Gastroesophageal sphincter (tissue), 4 donors: ENCODE results near the gene PCIF1. TPM values are rescaled to one million over a fixed set of nuclear protein-coding genes. Genes with fewer than 3 reads are reported as not detected.
"Not testable (repeated sequence)": the region's sequence is repeated elsewhere in the genome, so short reads cannot be mapped to it uniquely, and the experiment has no call there.

ENCODE experiments used
- ATAC-seq: fragments of 150-250 bp; one replicate; pipeline ENCODE4 v1.9.1; 2016; ENCODE audit warnings: mild to moderate bottlenecking, moderate library complexity
- H3K27ac ChIP-seq, 4 donors: fragments of 200-600 bp; sonication (generic) in 3 of 4; 1 replicate in 3 of 4; 2 replicates in 1 of 4; pipeline ENCODE4 v1.5.1; 2016 to 2019
- H3K27me3 ChIP-seq: fragments of 200-600 bp; sonication (generic); one replicate; pipeline ENCODE4 v1.5.1; 2019
- H3K36me3 ChIP-seq, 2 donors: fragments of 200-600 bp; sonication (generic); one replicate each; pipeline ENCODE4 v1.5.1; 2019; ENCODE audit warnings: control low read depth in 1 of 2
- H3K4me1 ChIP-seq, 3 donors: fragments of 200-600 bp; sonication (generic); 1 replicate in 2 of 3; 2 replicates in 1 of 3; pipeline ENCODE4 v1.5.1; 2016 to 2019; ENCODE audit warnings: control low read depth in 2 of 3
- H3K4me3 ChIP-seq, 2 donors: fragments of 200-600 bp; sonication (generic); one replicate each; pipeline ENCODE4 v1.5.1; 2019; ENCODE audit warnings: mild to moderate bottlenecking in 1 of 2, moderate library complexity in 1 of 2
- H3K9me3 ChIP-seq, 3 donors: fragments of 200-600 bp; sonication (generic); one replicate each; pipeline ENCODE4 v1.5.1; 2017 to 2019; ENCODE audit warnings: control low read depth in 2 of 3
- EP300 ChIP-seq: sonication (generic); formaldehyde crosslinking; IDR thresholded peaks from one replicate; pipeline ENCODE4 v1.6.1; 2017; ENCODE audit warnings: antibody characterized with exemption, mild to moderate bottlenecking
- POLR2A ChIP-seq, 2 donors: fragments of 450-650 bp; IDR thresholded peaks; one replicate each; pipeline ENCODE4 v1.6.1; 2017; ENCODE audit warnings: antibody characterized with exemption in 2 of 2, mild to moderate bottlenecking in 2 of 2, moderate library complexity in 1 of 2
- POLR2AphosphoS5 ChIP-seq: sonication (generic); formaldehyde crosslinking; IDR thresholded peaks from one replicate; pipeline ENCODE4 v1.6.1; 2017; ENCODE audit warnings: antibody characterized with exemption
- WGBS, 2 donors: methylation state at CpG; one replicate each; pipeline ENCODE4 v1.1.5; 2018; ENCODE audit warnings: low coverage in 1 of 2; 5-methylcytosine and 5-hydroxymethylcytosine counted together
- total RNA-seq, 4 donors: library from RNA; depleted of rRNA; stranded (reverse); fragments of >200 nt; gene quantifications; one replicate each; pipeline ENCODE4 v1.1.0, GENCODE V29; 2016
- TF ChIP-seq, protein P1 (sequence below), 4 experiments: fragments of 200-600 bp in 2 of 4; fragments of 450-650 bp in 2 of 4; sonication (generic) in 1 of 4; IDR thresholded peaks; one replicate each; pipeline ENCODE4 v1.5.1; 2017 to 2019; ENCODE audit warnings: antibody characterized with exemption in 4 of 4, mild to moderate bottlenecking in 2 of 4, moderate library complexity in 2 of 4

PCIF1 gene
- total RNA-seq, 4 donors from 2014 or later, result 21.5 to 45.3 (median 39.2) TPM

DNA sequence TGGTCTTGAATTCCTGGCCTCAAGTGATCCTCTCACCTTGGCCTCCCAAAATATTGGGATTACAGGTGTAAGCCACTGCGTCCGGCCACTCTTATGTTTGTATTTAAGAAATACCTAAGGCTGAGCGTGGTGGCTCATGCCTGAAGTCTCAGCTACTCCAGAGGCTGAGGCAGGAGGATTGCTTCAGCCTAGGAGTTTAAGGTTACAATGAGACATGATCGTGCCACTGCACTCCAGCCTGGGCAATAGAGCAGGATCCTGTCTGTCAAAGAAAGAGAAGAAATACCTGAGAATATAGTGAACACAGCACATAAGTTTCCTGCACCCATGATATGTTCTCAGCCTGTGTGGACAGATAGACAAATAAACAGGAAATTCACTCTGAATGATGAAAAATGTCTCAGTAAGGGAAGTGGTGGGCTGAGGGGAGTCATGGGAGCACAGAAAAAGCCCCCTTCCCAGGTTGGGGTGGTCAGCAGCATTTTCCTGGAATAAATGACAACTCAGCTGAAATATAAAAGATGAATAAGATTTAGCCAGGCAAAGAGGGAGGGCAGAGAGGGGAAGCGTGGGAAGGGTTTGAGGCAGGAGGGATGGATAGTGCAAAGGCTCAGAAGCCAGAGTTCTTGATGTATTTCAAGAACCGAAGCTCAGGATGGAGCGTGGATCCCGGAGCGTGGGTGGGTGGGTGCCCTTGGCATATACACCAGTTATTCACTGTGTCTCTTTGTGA lies 60.4 kb downstream of the PCIF1 start:
- Histone ChIP-seq H3K4me3 (no peak overlapping the region), H3K27me3 (peaks cover 94% of the 10 kb centered on the region), H3K36me3 (no peaks in the 10 kb centered on the region), H3K4me1 (no peaks in the 10 kb centered on the region), H3K9me3 (no peaks in the 10 kb centered on the region), H3K27ac (no peak overlapping the region)
- WGBS, 2 donors, result 38 to 50% methylated on average over 5 to 7 of the region's 9 CpGs
- no peak for ATAC-seq
- TF ChIP-seq POLR2A (IDR thresholded peaks at IDR 0.05), result no peak
- no peak for TF ChIP-seq EP300
- no peak for TF ChIP-seq POLR2AphosphoS5
- TF ChIP-seq, protein P1, sequence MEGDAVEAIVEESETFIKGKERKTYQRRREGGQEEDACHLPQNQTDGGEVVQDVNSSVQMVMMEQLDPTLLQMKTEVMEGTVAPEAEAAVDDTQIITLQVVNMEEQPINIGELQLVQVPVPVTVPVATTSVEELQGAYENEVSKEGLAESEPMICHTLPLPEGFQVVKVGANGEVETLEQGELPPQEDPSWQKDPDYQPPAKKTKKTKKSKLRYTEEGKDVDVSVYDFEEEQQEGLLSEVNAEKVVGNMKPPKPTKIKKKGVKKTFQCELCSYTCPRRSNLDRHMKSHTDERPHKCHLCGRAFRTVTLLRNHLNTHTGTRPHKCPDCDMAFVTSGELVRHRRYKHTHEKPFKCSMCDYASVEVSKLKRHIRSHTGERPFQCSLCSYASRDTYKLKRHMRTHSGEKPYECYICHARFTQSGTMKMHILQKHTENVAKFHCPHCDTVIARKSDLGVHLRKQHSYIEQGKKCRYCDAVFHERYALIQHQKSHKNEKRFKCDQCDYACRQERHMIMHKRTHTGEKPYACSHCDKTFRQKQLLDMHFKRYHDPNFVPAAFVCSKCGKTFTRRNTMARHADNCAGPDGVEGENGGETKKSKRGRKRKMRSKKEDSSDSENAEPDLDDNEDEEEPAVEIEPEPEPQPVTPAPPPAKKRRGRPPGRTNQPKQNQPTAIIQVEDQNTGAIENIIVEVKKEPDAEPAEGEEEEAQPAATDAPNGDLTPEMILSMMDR (IDR thresholded peaks at IDR 0.05), result no peak

- H3K4me1 ChIP-seq, H3K9me3 ChIP-seq, H3K36me3 ChIP-seq, H3K4me3 ChIP-seq, H3K27ac ChIP-seq, ATAC-seq: not testable (repeated sequence)
- 23 to 61% methylated on average over 3 to 6 of the region's 6 CpGs for WGBS, 2 donors
- peaks cover 94% of the 10 kb centered on the region for H3K27me3 ChIP-seq
Measured at GRCh38 chr20:45995495-45996097, 61.1 kb downstream of the PCIF1 start.

- Histone ChIP-seq H3K27me3 (peaks cover 96% of the 10 kb centered on the region), H3K9me3 (no peaks in the 10 kb centered on the region), H3K4me3 (no peak overlapping the region), H3K36me3 (no peaks in the 10 kb centered on the region), H3K4me1 (no peaks in the 10 kb centered on the region), H3K27ac (no peak overlapping the region)
- 26 to 28% methylated on average over 3 of the region's 3 CpGs for WGBS, 2 donors
- TF ChIP-seq EP300, result no peak
- no peak for TF ChIP-seq POLR2AphosphoS5
- ATAC-seq, result no peak
Measured at GRCh38 chr20:45997187-45997586, 62.7 kb downstream of the PCIF1 start.

Other genes with a start within 250 kb of the PCIF1 start
- not detected for gene WFDC13, start 232.6 kb upstream of the PCIF1 start, total RNA-seq
- gene WFDC10B, start 229.7 kb upstream of the PCIF1 start, total RNA-seq, result not detected
- gene SPINT4, start 212.3 kb upstream of the PCIF1 start, total RNA-seq, result not detected
- gene WFDC3, start 142.8 kb upstream of the PCIF1 start, total RNA-seq, result 1 to 10 TPM in 1 of 4 donors, not detected in 3; 2.3 TPM
- gene DNTTIP1, start 142.7 kb upstream of the PCIF1 start, total RNA-seq, result 10 to 100 TPM; 21.8 to 33.3 (median 27.8) TPM
- under 1 TPM in 1 of 4 donors, not detected in 3; 0.72 TPM for gene UBE2C, start 122.0 kb upstream of the PCIF1 start, total RNA-seq
- 1 to 10 TPM in 3 of 4 donors, not detected in 1; 1.0 to 6.3 (median 1.3) TPM for gene TNNC2, start 107.4 kb upstream of the PCIF1 start, total RNA-seq
- 10 to 100 TPM; 45.9 to 76.3 (median 59.7) TPM for gene SNX21, start 100.9 kb upstream of the PCIF1 start, total RNA-seq
- 10 to 100 TPM; 27.2 to 49.8 (median 29.9) TPM for gene ACOT8, start 77.3 kb upstream of the PCIF1 start, total RNA-seq
- 1 to 10 TPM; 2.8 to 5.0 (median 4.4) TPM for gene ZSWIM3, start 77.1 kb upstream of the PCIF1 start, total RNA-seq
- 10 to 100 TPM in 1 of 4 donors, 1 to 10 TPM in 3; 6.6 to 11.9 (median 9.1) TPM for gene ZSWIM1, start 53.5 kb upstream of the PCIF1 start, total RNA-seq
- gene SPATA25, start 47.1 kb upstream of the PCIF1 start, total RNA-seq, result 1 to 10 TPM in 3 of 4 donors, not detected in 1; 4.2 to 7.9 (median 5.1) TPM
- gene NEURL2, start 43.5 kb upstream of the PCIF1 start, total RNA-seq, result 10 to 100 TPM in 3 of 4 donors, 1 to 10 TPM in 1; 2.2 to 26.4 (median 17.0) TPM
- gene CTSA, start 43.3 kb upstream of the PCIF1 start, total RNA-seq, result 10 to 100 TPM; 36.4 to 73.0 (median 56.6) TPM
- gene PLTP, start 22.5 kb upstream of the PCIF1 start, total RNA-seq, result 100 to 1,000 TPM in 3 of 4 donors, 10 to 100 TPM in 1; 45.6 to 456 (median 177) TPM
- gene ZNF335, start 37.5 kb downstream of the PCIF1 start, total RNA-seq, result 10 to 100 TPM in 3 of 4 donors, 1 to 10 TPM in 1; 7.5 to 17.9 (median 16.5) TPM
- gene MMP9, start 74.2 kb downstream of the PCIF1 start, total RNA-seq, result 1 to 10 TPM in 2 of 4 donors, under 1 TPM in 1, not detected in 1; 0.15 to 3.9 (median 1.2) TPM
- not detected for gene SLC12A5, start 94.5 kb downstream of the PCIF1 start, total RNA-seq
- gene NCOA5, start 155.3 kb downstream of the PCIF1 start, total RNA-seq, result 10 to 100 TPM; 26.3 to 39.8 (median 30.8) TPM
- 10 to 100 TPM; 13.7 to 16.6 (median 13.9) TPM for gene CD40, start 183.6 kb downstream of the PCIF1 start, total RNA-seq